DOHH2 (cell line): ENCODE measurements around the gene SRMS.

Source experiments
- H3F3A ChIP-seq: fragments of 200-600 bp; sonication (generic), shearing (Covaris generic); 2 replicates; pipeline ENCODE4 v1.6.0; 2016; ENCODE audit warnings: antibody characterized with exemption, mild to moderate bottlenecking; ENCODE audit not compliant: control insufficient read depth, insufficient read depth
- H3K27ac ChIP-seq: fragments of 200-600 bp; sonication (generic); 2 replicates; pipeline ENCODE4 v1.5.1; 2014; ENCODE audit warnings: low read depth, mild to moderate bottlenecking, low read length, moderate library complexity
- H3K27me3 ChIP-seq: fragments of 200-600 bp; sonication (generic); 2 replicates; pipeline ENCODE4 v1.6.1; 2014; ENCODE audit warnings: mild to moderate bottlenecking, low read length, mixed read lengths; ENCODE audit not compliant: control insufficient read depth
- H3K36me3 ChIP-seq: fragments of 200-600 bp; sonication (generic); 2 replicates; pipeline ENCODE4 v1.6.1; 2014; ENCODE audit warnings: mild to moderate bottlenecking, low read length, moderate library complexity, mixed read lengths; ENCODE audit not compliant: control insufficient read depth
- H3K4me1 ChIP-seq: fragments of 200-600 bp; sonication (generic); 2 replicates; pipeline ENCODE4 v1.6.1; 2014; ENCODE audit warnings: mild to moderate bottlenecking, low read length, mixed read lengths; ENCODE audit not compliant: control insufficient read depth
- H3K4me2 ChIP-seq: fragments of 200-600 bp; sonication (generic); 2 replicates; pipeline ENCODE4 v1.6.0; 2014; ENCODE audit warnings: mild to moderate bottlenecking, low read length, moderate library complexity
- H3K4me3 ChIP-seq: fragments of 200-600 bp; sonication (generic); 2 replicates; pipeline ENCODE4 v1.5.1; 2014; ENCODE audit warnings: mild to moderate bottlenecking, low read length, mixed read lengths
- H3K79me2 ChIP-seq: fragments of 200-600 bp; sonication (generic); 2 replicates; pipeline ENCODE4 v1.6.1; 2014; ENCODE audit warnings: mild to moderate bottlenecking, low read length, mixed read lengths; ENCODE audit not compliant: control insufficient read depth
- H3K9me2 ChIP-seq: fragments of 200-600 bp; sonication (generic); replicated peaks from 2 replicates; pipeline ENCODE4 v1.6.1; 2014; ENCODE audit warnings: mild to moderate bottlenecking, low read length, mixed read lengths; ENCODE audit not compliant: control insufficient read depth
- H3K9me3 ChIP-seq: fragments of 200-600 bp; sonication (generic); 2 replicates; pipeline ENCODE4 v1.6.1; 2014; ENCODE audit warnings: antibody characterized with exemption, low read length, mixed read lengths; ENCODE audit not compliant: control insufficient read depth, insufficient read depth
- H4K20me1 ChIP-seq: fragments of 200-600 bp; sonication (generic); 2 replicates; pipeline ENCODE4 v1.6.0; 2014; ENCODE audit warnings: low read depth, mild to moderate bottlenecking, antibody characterized with exemption, low read length, moderate library complexity; ENCODE audit not compliant: control insufficient read depth, insufficient read depth
- CTCF ChIP-seq: fragments of 200-600 bp; sonication (generic); IDR thresholded peaks from one replicate; pipeline ENCODE4 v1.5.1; 2014; ENCODE audit warnings: antibody characterized with exemption, mild to moderate bottlenecking, low read depth, low read length; ENCODE audit not compliant: poor library complexity, severe bottlenecking
- EZH2phosphoT487 ChIP-seq: fragments of 200-600 bp; sonication (generic); IDR thresholded peaks from 2 replicates; pipeline ENCODE4 v1.6.1; 2017; ENCODE audit warnings: borderline replicate concordance, mild to moderate bottlenecking, antibody characterized with exemption, low read length, moderate library complexity, mixed read lengths

SRMS gene

DNA sequence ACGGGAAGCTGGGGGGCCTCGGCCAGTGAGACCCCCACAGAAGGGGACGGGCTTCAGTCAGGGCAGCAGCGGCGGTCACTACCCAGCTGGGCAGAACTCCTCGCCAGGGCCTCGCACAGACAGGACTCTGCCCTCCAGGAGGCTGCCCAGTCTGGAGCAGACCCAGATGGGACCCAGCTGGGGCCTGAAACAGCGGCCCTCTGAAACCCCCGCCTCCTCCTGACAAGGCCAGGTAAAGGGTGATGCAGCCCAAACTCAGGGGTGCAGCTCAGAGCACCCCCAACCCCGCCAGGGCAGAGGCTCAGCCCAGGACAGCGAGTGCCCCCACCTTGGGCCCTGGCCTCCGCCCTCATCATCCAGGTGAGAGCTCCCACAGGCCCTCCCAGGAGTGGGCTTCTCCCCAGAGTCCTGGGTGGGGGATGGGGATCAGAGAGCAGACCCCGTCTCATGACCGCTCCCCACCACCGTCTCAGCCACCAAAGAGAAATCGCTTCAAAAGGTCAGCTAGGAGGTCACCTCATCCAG, 50.9 kb downstream of the SRMS start:
- Histone ChIP-seq H3K27me3 (peaks cover 7% of the 10 kb centered on the region; the same call in 1 of the 2 replicates), H3K27ac (no peak overlapping the region), H3F3A (no peaks in the 10 kb centered on the region; the same call in 1 of the 2 replicates), H3K36me3 (no peaks in the 10 kb centered on the region), H3K4me2 (no peak overlapping the region), H3K9me3 (no peaks in the 10 kb centered on the region), H3K4me1 (peaks cover 10% of the 10 kb centered on the region), H3K4me3 (no peak overlapping the region), H4K20me1 (peaks cover 9% of the 10 kb centered on the region; the same call in 1 of the 2 replicates), H3K9me2 (no peaks in the 10 kb centered on the region), H3K79me2 (no peaks in the 10 kb centered on the region)
- no peak for TF ChIP-seq CTCF
- TF ChIP-seq EZH2phosphoT487: no peak

DNA sequence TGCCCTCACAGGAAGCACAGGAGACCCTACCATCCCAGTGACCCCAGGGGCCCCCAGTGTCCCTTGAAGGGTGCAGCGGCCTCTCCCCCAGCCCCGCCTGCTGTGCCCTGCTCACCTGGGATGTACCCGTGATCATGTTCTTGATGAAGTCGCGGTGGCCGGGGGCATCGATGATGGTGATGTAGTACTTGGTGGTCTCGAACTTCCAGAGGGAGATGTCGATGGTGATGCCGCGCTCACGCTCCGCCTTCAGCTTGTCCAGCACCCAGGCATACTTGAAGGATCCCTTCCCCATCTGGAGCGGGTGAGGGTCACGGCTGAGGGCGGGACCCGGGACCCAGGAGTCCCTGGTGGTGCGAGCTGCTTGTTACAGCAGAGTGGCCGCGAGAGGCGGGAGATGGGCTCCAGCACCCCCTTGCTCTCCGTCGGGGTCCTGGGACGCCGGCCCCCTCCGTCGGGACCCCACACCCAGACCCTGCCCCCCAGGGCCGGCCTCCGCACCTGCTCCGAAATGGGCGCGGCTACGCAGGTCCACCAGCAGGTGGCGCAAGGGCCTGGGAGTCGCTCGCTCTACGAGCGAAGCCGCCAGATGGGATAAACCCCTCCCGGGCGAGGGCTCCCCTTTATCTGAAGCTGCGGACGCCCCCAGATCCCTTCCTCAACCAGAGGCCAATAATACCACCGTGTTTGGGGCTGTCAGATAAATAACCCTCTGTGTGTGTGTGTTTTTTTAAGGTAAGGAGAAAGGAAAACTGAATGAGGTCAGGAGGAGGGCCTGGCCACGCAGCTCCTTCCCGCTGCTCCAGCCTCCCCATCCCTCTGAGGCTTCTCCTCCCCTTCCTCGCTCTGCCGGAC, 51.6 kb downstream of the SRMS start:
- TF ChIP-seq CTCF (peak; percentile 92), EZH2phosphoT487 (no peak)
- no peaks in the 10 kb centered on the region for H3K36me3 ChIP-seq

GRCh38 chr20:63495167-63495720, 52.3 kb downstream of the SRMS start:
- Histone ChIP-seq H4K20me1 (peaks cover 9% of the 10 kb centered on the region; the same call in 1 of the 2 replicates), H3K9me3 (no peaks in the 10 kb centered on the region), H3K4me3 (no peak overlapping the region), H3K4me2 (no peak overlapping the region), H3K79me2 (no peaks in the 10 kb centered on the region), H3K27ac (no peak overlapping the region), H3K4me1 (0 out of 2 replicates have a peak, but pooled peaks cover 4% of the 10 kb centered on the region), H3K36me3 (no peaks in the 10 kb centered on the region), H3K27me3 (peaks cover 7% of the 10 kb centered on the region; the same call in 1 of the 2 replicates), H3F3A (no peaks in the 10 kb centered on the region), H3K9me2 (no peaks in the 10 kb centered on the region)
- TF ChIP-seq CTCF (no peak), EZH2phosphoT487 (no peak)

More for the DNA sequence above, 51.6 kb downstream of the SRMS start:
- peaks cover 7% of the 10 kb centered on the region; the same call in 1 of the 2 replicates for H3K27me3 ChIP-seq
- H3K4me1 ChIP-seq: peaks cover 5% of the 10 kb centered on the region; the same call in 1 of the 2 replicates
- H3K27ac ChIP-seq: no peak overlapping the region
- no peaks in the 10 kb centered on the region for H3K79me2 ChIP-seq
- no peaks in the 10 kb centered on the region for H3K9me2 ChIP-seq
- H3F3A ChIP-seq: no peaks in the 10 kb centered on the region; the same call in 1 of the 2 replicates
- H3K4me3 ChIP-seq: no peak overlapping the region
- H3K9me3 ChIP-seq: no peaks in the 10 kb centered on the region
- peaks cover 9% of the 10 kb centered on the region; the same call in 1 of the 2 replicates for H4K20me1 ChIP-seq
- H3K4me2 ChIP-seq: no peak overlapping the region
